DOHH2 (cell line): Measurements from ENCODE around the gene CD247.

ENCODE experiments used
- H3F3A ChIP-seq: fragments of 200-600 bp; sonication (generic), shearing (Covaris generic); 2 replicates; pipeline ENCODE4 v1.6.0; 2016; ENCODE audit warnings: antibody characterized with exemption, mild to moderate bottlenecking; ENCODE audit not compliant: control insufficient read depth, insufficient read depth
- H3K27ac ChIP-seq: fragments of 200-600 bp; sonication (generic); 2 replicates; pipeline ENCODE4 v1.5.1; 2014; ENCODE audit warnings: low read depth, mild to moderate bottlenecking, low read length, moderate library complexity
- H3K27me3 ChIP-seq: fragments of 200-600 bp; sonication (generic); 2 replicates; pipeline ENCODE4 v1.6.1; 2014; ENCODE audit warnings: mild to moderate bottlenecking, low read length, mixed read lengths; ENCODE audit not compliant: control insufficient read depth
- H3K36me3 ChIP-seq: fragments of 200-600 bp; sonication (generic); 2 replicates; pipeline ENCODE4 v1.6.1; 2014; ENCODE audit warnings: mild to moderate bottlenecking, low read length, moderate library complexity, mixed read lengths; ENCODE audit not compliant: control insufficient read depth
- H3K4me1 ChIP-seq: fragments of 200-600 bp; sonication (generic); 2 replicates; pipeline ENCODE4 v1.6.1; 2014; ENCODE audit warnings: mild to moderate bottlenecking, low read length, mixed read lengths; ENCODE audit not compliant: control insufficient read depth
- H3K4me2 ChIP-seq: fragments of 200-600 bp; sonication (generic); 2 replicates; pipeline ENCODE4 v1.6.0; 2014; ENCODE audit warnings: mild to moderate bottlenecking, low read length, moderate library complexity
- H3K4me3 ChIP-seq: fragments of 200-600 bp; sonication (generic); 2 replicates; pipeline ENCODE4 v1.5.1; 2014; ENCODE audit warnings: mild to moderate bottlenecking, low read length, mixed read lengths
- H3K79me2 ChIP-seq: fragments of 200-600 bp; sonication (generic); 2 replicates; pipeline ENCODE4 v1.6.1; 2014; ENCODE audit warnings: mild to moderate bottlenecking, low read length, mixed read lengths; ENCODE audit not compliant: control insufficient read depth
- H3K9me2 ChIP-seq: fragments of 200-600 bp; sonication (generic); replicated peaks from 2 replicates; pipeline ENCODE4 v1.6.1; 2014; ENCODE audit warnings: mild to moderate bottlenecking, low read length, mixed read lengths; ENCODE audit not compliant: control insufficient read depth
- H3K9me3 ChIP-seq: fragments of 200-600 bp; sonication (generic); 2 replicates; pipeline ENCODE4 v1.6.1; 2014; ENCODE audit warnings: antibody characterized with exemption, low read length, mixed read lengths; ENCODE audit not compliant: control insufficient read depth, insufficient read depth
- H4K20me1 ChIP-seq: fragments of 200-600 bp; sonication (generic); 2 replicates; pipeline ENCODE4 v1.6.0; 2014; ENCODE audit warnings: low read depth, mild to moderate bottlenecking, antibody characterized with exemption, low read length, moderate library complexity; ENCODE audit not compliant: control insufficient read depth, insufficient read depth
- EZH2phosphoT487 ChIP-seq: fragments of 200-600 bp; sonication (generic); IDR thresholded peaks from 2 replicates; pipeline ENCODE4 v1.6.1; 2017; ENCODE audit warnings: borderline replicate concordance, mild to moderate bottlenecking, antibody characterized with exemption, low read length, moderate library complexity, mixed read lengths
- TF ChIP-seq, protein P1 (sequence below): fragments of 200-600 bp; sonication (generic); IDR thresholded peaks from one replicate; pipeline ENCODE4 v1.5.1; 2014; ENCODE audit warnings: antibody characterized with exemption, mild to moderate bottlenecking, low read depth, low read length; ENCODE audit not compliant: poor library complexity, severe bottlenecking

Gene CD247

DNA sequence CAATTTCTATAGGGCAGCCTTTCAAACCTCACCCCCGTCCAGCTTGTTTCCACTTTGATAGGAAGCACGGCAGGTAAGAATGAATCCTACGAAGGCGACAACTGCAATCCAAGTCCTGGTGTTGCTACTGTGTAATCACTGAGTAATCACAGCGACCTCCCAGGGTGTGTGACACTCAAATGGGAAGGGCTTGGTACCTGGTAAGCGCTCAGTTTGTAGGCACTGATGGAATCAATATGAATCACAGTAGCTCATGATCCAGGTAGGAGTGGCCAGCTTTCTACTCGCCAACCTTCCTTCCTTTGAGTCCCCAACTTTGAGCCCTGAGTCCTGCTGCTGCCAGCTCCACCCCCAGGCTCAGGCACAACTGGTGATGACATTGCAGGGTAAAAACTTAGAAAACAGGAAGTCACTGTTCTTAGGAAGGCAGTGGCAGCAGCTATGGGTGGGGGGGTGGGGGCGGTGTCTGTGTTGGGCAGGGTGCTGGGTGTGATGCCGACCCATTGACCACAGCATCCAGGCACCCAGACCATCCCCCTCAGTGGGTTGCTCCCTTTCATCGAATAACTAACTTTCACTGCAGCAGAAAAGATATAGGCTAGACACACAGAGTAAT lies 70.7 kb downstream of the CD247 start:
- Histone ChIP-seq H4K20me1 (no peaks in the 10 kb centered on the region), H3K9me2 (no peaks in the 10 kb centered on the region), H3K4me2 (peak overlapping the region; percentile 41; the same call in 1 of the 2 replicates), H3K27me3 (no peaks in the 10 kb centered on the region), H3K4me1 (peaks cover 17% of the 10 kb centered on the region), H3K36me3 (no peaks in the 10 kb centered on the region), H3K27ac (no peak overlapping the region), H3F3A (no peaks in the 10 kb centered on the region), H3K4me3 (no peak overlapping the region), H3K9me3 (no peaks in the 10 kb centered on the region), H3K79me2 (no peaks in the 10 kb centered on the region)
- TF ChIP-seq EZH2phosphoT487 = no peak
- TF ChIP-seq, protein P1, sequence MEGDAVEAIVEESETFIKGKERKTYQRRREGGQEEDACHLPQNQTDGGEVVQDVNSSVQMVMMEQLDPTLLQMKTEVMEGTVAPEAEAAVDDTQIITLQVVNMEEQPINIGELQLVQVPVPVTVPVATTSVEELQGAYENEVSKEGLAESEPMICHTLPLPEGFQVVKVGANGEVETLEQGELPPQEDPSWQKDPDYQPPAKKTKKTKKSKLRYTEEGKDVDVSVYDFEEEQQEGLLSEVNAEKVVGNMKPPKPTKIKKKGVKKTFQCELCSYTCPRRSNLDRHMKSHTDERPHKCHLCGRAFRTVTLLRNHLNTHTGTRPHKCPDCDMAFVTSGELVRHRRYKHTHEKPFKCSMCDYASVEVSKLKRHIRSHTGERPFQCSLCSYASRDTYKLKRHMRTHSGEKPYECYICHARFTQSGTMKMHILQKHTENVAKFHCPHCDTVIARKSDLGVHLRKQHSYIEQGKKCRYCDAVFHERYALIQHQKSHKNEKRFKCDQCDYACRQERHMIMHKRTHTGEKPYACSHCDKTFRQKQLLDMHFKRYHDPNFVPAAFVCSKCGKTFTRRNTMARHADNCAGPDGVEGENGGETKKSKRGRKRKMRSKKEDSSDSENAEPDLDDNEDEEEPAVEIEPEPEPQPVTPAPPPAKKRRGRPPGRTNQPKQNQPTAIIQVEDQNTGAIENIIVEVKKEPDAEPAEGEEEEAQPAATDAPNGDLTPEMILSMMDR = no peak

DNA sequence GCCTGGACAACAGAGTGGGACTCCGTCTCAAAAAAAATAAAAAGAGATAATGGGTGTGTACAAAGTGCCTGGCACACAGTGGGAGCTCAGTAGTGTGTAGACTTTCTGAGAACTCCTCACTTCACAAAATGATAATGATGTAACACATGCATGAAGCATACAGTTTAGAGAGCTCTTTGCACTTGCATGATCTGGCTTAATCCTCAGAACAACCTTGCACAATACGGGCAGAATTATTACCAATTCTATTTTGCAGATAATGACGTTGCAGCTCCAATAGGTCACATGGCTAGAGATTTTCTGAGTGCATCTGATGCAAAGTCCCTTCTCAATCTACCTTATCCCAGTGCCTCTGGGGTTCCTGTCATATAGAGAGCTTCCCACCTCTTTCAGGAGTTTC lies 71.4 kb downstream of the CD247 start:
- H3K4me3 ChIP-seq = no peak overlapping the region
- no peaks in the 10 kb centered on the region for H3K36me3 ChIP-seq
- TF ChIP-seq, protein P1 = no peak
- TF ChIP-seq EZH2phosphoT487 = no peak
- H3K4me1 ChIP-seq = peaks cover 17% of the 10 kb centered on the region
- H3K9me2 ChIP-seq = no peaks in the 10 kb centered on the region
- no peaks in the 10 kb centered on the region for H3K79me2 ChIP-seq
- no peaks in the 10 kb centered on the region for H4K20me1 ChIP-seq
- H3F3A ChIP-seq = no peaks in the 10 kb centered on the region
- no peak overlapping the region for H3K4me2 ChIP-seq
- H3K27ac ChIP-seq = no peak overlapping the region
- H3K9me3 ChIP-seq = no peaks in the 10 kb centered on the region
- no peaks in the 10 kb centered on the region for H3K27me3 ChIP-seq

DNA sequence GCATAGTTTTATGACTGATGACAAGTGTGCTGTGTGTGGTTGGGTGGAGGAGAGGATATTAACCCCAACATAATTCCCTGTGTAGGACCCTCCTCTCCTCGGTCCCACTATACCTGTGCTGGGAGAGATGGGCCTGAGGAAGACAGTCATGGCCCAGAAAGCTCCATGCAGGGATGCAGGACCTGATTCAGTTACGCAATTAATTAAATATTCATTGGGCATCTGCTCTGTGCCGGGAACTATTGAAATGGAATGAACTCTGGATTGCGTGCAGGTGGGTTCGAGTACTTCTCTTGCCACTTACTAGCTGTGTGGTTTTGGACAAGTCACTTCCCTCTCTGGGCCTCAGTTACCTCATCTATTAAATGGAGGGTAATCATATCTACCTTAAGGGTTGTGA lies 74.6 kb downstream of the CD247 start:
- Histone ChIP-seq H3K9me2 (no peaks in the 10 kb centered on the region), H4K20me1 (no peaks in the 10 kb centered on the region), H3F3A (no peaks in the 10 kb centered on the region), H3K4me3 (no peak overlapping the region), H3K27ac (no peak overlapping the region), H3K4me1 (peaks cover 23% of the 10 kb centered on the region), H3K79me2 (peaks cover 1% of the 10 kb centered on the region; the same call in 1 of the 2 replicates), H3K36me3 (no peaks in the 10 kb centered on the region), H3K9me3 (no peaks in the 10 kb centered on the region), H3K4me2 (no peak overlapping the region), H3K27me3 (no peaks in the 10 kb centered on the region)
- TF ChIP-seq EZH2phosphoT487 = no peak
- TF ChIP-seq, protein P1 = no peak
